CD4-positive, alpha-beta T cell (primary cell): Measurements from ENCODE around the gene ABHD17A. TPM values are rescaled to one million over a fixed set of nuclear protein-coding genes. Genes with fewer than 3 reads are reported as not detected.

ENCODE experiments used
- ATAC-seq: fragments of 200-7000 bp; cut with Tn5 transposase; one replicate; pipeline ENCODE4 v1.10.0; 2022; ENCODE audit warnings: mild to moderate bottlenecking; ENCODE audit not compliant: poor library complexity
- CTCF ChIA-PET: fragments of 350-600 bp; sonication (Branson Sonifier 250); formaldehyde crosslinking; loops from one replicate; lab custom pipeline; 2021; ENCODE audit warnings: antibody characterized with exemption, inconsistent platforms; lab: Charles Lee
- POLR2A ChIA-PET: fragments of 350-600 bp; sonication (Branson Sonifier 250); formaldehyde crosslinking; loops from one replicate; lab custom pipeline; 2021; ENCODE audit warnings: antibody characterized with exemption, inconsistent platforms; lab: Charles Lee
- DNase-seq, 14 experiments: peaks; one replicate each; pipeline ENCODE4 v3.0.0-alpha.2; 2013 to 2020; ENCODE audit warnings: mixed read lengths in 2 of 14
- H3K27ac ChIP-seq, 2 donors: one replicate each; pipeline versions ENCODE4 v1.5.1 to v1.7.0; 2013; ENCODE audit warnings: low read length in 2 of 2, low read depth in 1 of 2, mild to moderate bottlenecking in 1 of 2
- H3K27me3 ChIP-seq, 2 experiments: 1 replicate in 1 of 2; 2 replicates in 1 of 2; pipeline versions ENCODE4 v1.6.1 to v1.7.0; 2013; ENCODE audit warnings: low read length in 2 of 2, control low read depth in 1 of 2, mild to moderate bottlenecking in 1 of 2, moderate library complexity in 1 of 2; ENCODE audit not compliant: insufficient read depth in 2 of 2, control insufficient read depth in 1 of 2
- H3K36me3 ChIP-seq: one replicate; pipeline ENCODE4 v1.6.1; 2013; ENCODE audit warnings: low read length, control low read depth; ENCODE audit not compliant: insufficient read depth
- H3K4me1 ChIP-seq: one replicate; pipeline ENCODE4 v1.6.1; 2013; ENCODE audit warnings: low read length, control low read depth; ENCODE audit not compliant: insufficient read depth
- H3K4me3 ChIP-seq: one replicate; pipeline ENCODE4 v1.5.1; 2013; ENCODE audit warnings: mild to moderate bottlenecking, low read length, moderate library complexity
- H3K9me3 ChIP-seq, 2 experiments: 1 replicate in 1 of 2; 2 replicates in 1 of 2; pipeline versions ENCODE4 v1.6.1 to v1.7.0; 2013; ENCODE audit warnings: low read length in 2 of 2, mild to moderate bottlenecking in 2 of 2, control low read depth in 1 of 2, moderate library complexity in 1 of 2; ENCODE audit not compliant: control insufficient read depth in 1 of 2, insufficient read depth in 1 of 2
- H3K27ac Mint-ChIP-seq: one replicate; pipeline ENCODE4 v1.8.0; 2020; ENCODE audit warnings: mixed read lengths
- H3K27me3 Mint-ChIP-seq: one replicate; pipeline ENCODE4 v1.8.0; 2021; ENCODE audit warnings: mixed read lengths
- H3K36me3 Mint-ChIP-seq: one replicate; pipeline ENCODE4 v1.8.0; 2021; ENCODE audit warnings: low read depth, mixed read lengths
- H3K4me1 Mint-ChIP-seq: one replicate; pipeline ENCODE4 v1.8.0; 2021; ENCODE audit warnings: low read depth, mixed read lengths
- H3K4me3 Mint-ChIP-seq: one replicate; pipeline ENCODE4 v1.8.0; 2020; ENCODE audit warnings: mild to moderate bottlenecking, mixed read lengths
- H3K9me3 Mint-ChIP-seq: one replicate; pipeline ENCODE4 v1.8.0; 2020; ENCODE audit warnings: mixed read lengths
- intact Hi-C, 2 experiments: fragments of 100-400 bp; cut with DNase I in 1 of 2; cut with micrococcal nuclease in 1 of 2; formaldehyde crosslinking; loops; one replicate each; pipeline versions ENCODE4 v1.15.1 to v1.9.0; 2023 to 2025; cut with DNase I, micrococcal nuclease
- total RNA-seq, 174 experiments: library from RNA in 2 of 174; stranded (reverse) in 2 of 174; gene quantifications; one replicate each; pipeline ENCODE4 v1.2.3 and lab custom pipeline; 2021 to 2026
- TF ChIP-seq, protein P1 (sequence below): fragments of 200-600 bp; IDR thresholded peaks from one replicate; pipeline ENCODE4 v1.8.0; 2022; ENCODE audit warnings: antibody characterized with exemption, mild to moderate bottlenecking

Gene ABHD17A
- total RNA-seq, 2 experiments from 2014 or later: 156 to 172 TPM

GRCh38 chr19:1863638-1864479 is 21.4 kb downstream of the ABHD17A start:
- intact Hi-C loops: loop anchor here (1.0 to 5.0 kb wide), 6 partner anchors 11 to 233 kb away; partner anchors contain the start of genes ADAT3 (in 2 of the 2), SCAMP4 (in 2 of the 2), ABHD17A (in 1 of the 2) and IZUMO4 (in 1 of the 2)
- peak overlapping the region; percentile 90 for H3K4me3 Mint-ChIP-seq
- peak overlapping the region; percentile 67 to 89 for H3K27ac ChIP-seq
- H3K27me3 Mint-ChIP-seq: no peaks in the 10 kb centered on the region
- H3K9me3 Mint-ChIP-seq: no peaks in the 10 kb centered on the region
- H3K4me1 Mint-ChIP-seq: peaks cover 41% of the 10 kb centered on the region
- peak; percentile 66 for ATAC-seq
- H3K9me3 ChIP-seq: no peaks in the 10 kb centered on the region
- H3K4me1 ChIP-seq: peaks cover 48% of the 10 kb centered on the region
- H3K36me3 Mint-ChIP-seq: peaks cover 19% of the 10 kb centered on the region
- H3K4me3 ChIP-seq: peak overlapping the region; percentile 83
- H3K36me3 ChIP-seq: no peaks in the 10 kb centered on the region
- no peaks in the 10 kb centered on the region for H3K27me3 ChIP-seq
- H3K27ac Mint-ChIP-seq: peak overlapping the region; percentile 63
- DNase-seq: peak; percentile 83 to 97 (median 92)
- TF ChIP-seq, protein P1, sequence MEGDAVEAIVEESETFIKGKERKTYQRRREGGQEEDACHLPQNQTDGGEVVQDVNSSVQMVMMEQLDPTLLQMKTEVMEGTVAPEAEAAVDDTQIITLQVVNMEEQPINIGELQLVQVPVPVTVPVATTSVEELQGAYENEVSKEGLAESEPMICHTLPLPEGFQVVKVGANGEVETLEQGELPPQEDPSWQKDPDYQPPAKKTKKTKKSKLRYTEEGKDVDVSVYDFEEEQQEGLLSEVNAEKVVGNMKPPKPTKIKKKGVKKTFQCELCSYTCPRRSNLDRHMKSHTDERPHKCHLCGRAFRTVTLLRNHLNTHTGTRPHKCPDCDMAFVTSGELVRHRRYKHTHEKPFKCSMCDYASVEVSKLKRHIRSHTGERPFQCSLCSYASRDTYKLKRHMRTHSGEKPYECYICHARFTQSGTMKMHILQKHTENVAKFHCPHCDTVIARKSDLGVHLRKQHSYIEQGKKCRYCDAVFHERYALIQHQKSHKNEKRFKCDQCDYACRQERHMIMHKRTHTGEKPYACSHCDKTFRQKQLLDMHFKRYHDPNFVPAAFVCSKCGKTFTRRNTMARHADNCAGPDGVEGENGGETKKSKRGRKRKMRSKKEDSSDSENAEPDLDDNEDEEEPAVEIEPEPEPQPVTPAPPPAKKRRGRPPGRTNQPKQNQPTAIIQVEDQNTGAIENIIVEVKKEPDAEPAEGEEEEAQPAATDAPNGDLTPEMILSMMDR: no peak
- CTCF ChIA-PET: interaction anchor here (0.6 to 1.5 kb wide), 12 partner anchors 8 to 85 kb away, joined by 3 to 23 read pairs (median 4); no protein-coding TSS in a partner anchor
- POLR2A ChIA-PET: interaction anchor here (0.6 to 3.6 kb wide), 10 partner anchors 9 to 80 kb away, joined by 3 to 41 read pairs (median 4); partner anchors contain the start of gene ABHD17A

DNA sequence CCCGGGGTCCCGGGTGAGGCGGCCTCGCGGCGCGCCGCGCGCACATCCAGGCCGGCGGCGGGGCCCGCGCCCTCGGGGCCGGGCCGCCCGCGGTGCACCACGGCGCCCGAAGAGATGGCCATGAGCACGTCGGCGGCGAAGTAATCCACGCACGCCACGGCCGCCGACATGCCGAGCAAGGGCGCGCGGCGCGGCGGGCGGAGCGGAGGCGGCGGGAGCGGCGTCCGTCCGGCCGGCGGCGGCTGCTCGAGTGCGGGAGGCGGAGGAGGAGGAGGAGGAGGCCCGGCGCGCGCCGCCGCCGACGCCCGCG is 22.0 kb downstream of the ABHD17A start, which contains the start of gene KLF16:
Gene KLF16, minus strand, starts transcription at position 252 of the 310 bp plus-strand sequence. Its CDS starts 82 bp downstream, at position 170.
- peaks cover 16% of the 10 kb centered on the region for H3K36me3 Mint-ChIP-seq
- Histone ChIP-seq H3K27me3 (no peaks in the 10 kb centered on the region), H3K4me1 (peaks cover 54% of the 10 kb centered on the region), H3K9me3 (no peaks in the 10 kb centered on the region), H3K4me3 (peak within 1 kb of the TSS; percentile 83), H3K36me3 (no peaks in the 10 kb centered on the region), H3K27ac (peak within 1 kb of the TSS; percentile 74 to 89)
- peak within 1 kb of the TSS; percentile 99 for H3K4me3 Mint-ChIP-seq
- DNase-seq (peak in 1 of 14 experiments; percentile 15), ATAC-seq (peak; percentile 0)
- no peaks in the 10 kb centered on the region for H3K9me3 Mint-ChIP-seq
- TF ChIP-seq, protein P1: no peak
- intact Hi-C loops: loop anchor here (2.0 to 5.0 kb wide), 3 partner anchors 14 to 234 kb away; partner anchors contain the start of genes ADAT3 (in 1 of the 2), IZUMO4 (in 1 of the 2), MOB3A (in 1 of the 2) and REXO1 (in 1 of the 2)
- POLR2A ChIA-PET: no interaction called here
- H3K27me3 Mint-ChIP-seq: no peaks in the 10 kb centered on the region
- peak within 1 kb of the TSS; percentile 96 for H3K27ac Mint-ChIP-seq
- CTCF ChIA-PET: no interaction called here
- H3K4me1 Mint-ChIP-seq: peaks cover 44% of the 10 kb centered on the region

DNA sequence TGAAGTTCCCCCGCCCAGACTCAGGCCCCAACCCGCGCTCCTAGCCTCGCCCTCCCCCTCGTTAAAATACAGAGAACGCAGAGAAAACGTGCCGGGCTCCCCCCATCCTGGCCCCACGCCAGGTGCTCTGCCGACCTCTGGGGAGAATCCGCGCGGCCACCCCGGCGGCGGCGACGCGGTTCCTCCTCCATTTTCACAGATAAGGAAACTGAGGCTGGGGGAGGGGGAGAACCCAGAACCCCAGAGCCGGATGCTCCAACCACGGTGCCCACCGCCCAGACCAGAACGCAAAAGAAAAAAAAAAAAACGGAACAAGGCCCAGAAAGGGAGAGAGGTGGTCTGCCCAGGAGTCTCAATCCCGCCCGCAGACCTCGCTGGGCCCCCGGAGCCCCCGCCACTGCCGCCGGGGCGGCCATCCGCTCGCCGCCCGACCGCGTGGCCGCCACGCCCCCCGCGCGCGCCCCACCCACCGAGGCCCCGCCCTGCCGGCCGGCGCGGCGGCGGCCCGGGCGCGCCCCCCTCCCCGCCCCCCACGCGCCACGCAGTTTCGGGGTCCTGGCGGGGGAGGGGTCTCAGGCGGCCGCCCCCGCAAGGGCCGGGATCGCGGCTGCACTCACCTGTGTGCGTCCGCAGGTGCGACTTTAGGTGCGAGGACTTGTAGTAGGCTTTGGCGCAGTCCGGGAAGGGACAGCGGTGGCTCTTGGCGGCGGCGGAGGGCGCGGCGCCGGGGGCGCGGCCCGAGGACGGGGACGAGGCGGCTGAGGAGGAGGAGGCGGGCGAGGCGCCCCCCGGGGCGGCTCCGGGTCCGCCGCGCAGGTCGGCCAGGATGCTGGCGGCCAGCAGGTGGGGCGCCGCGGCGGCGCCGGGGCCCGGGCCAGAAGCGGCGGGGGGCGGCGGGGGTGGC is 22.6 kb downstream of the ABHD17A start:
- no peaks in the 10 kb centered on the region for H3K27me3 Mint-ChIP-seq
- Histone ChIP-seq H3K9me3 (no peaks in the 10 kb centered on the region), H3K36me3 (no peaks in the 10 kb centered on the region), H3K27me3 (no peaks in the 10 kb centered on the region), H3K4me3 (peak overlapping the region; percentile 72), H3K27ac (peak overlapping the region; percentile 53 to 74), H3K4me1 (peaks cover 60% of the 10 kb centered on the region)
- H3K9me3 Mint-ChIP-seq: no peaks in the 10 kb centered on the region
- H3K36me3 Mint-ChIP-seq: peaks cover 12% of the 10 kb centered on the region
- H3K27ac Mint-ChIP-seq: peak overlapping the region; percentile 96
- peaks cover 45% of the 10 kb centered on the region for H3K4me1 Mint-ChIP-seq
- POLR2A ChIA-PET: no interaction called here
- CTCF ChIA-PET: no interaction called here
- DNase-seq (peak in 11 of 14 experiments; percentile 37 to 89 (median 54)), ATAC-seq (peak; percentile 1)
- H3K4me3 Mint-ChIP-seq: peak overlapping the region; percentile 99
- intact Hi-C loops: loop anchor here (2.0 to 5.0 kb wide), 3 partner anchors 14 to 235 kb away; partner anchors contain the start of genes ADAT3 (in 1 of the 2), IZUMO4 (in 1 of the 2), MOB3A (in 1 of the 2) and REXO1 (in 1 of the 2)
- TF ChIP-seq, protein P1: no peak
